ENCODE results near the gene VPREB3.
"Not testable (repeated sequence)": the region's sequence is repeated elsewhere in the genome, so short reads cannot be mapped to it uniquely, and the experiment has no call there.

VPREB3 gene

DNA sequence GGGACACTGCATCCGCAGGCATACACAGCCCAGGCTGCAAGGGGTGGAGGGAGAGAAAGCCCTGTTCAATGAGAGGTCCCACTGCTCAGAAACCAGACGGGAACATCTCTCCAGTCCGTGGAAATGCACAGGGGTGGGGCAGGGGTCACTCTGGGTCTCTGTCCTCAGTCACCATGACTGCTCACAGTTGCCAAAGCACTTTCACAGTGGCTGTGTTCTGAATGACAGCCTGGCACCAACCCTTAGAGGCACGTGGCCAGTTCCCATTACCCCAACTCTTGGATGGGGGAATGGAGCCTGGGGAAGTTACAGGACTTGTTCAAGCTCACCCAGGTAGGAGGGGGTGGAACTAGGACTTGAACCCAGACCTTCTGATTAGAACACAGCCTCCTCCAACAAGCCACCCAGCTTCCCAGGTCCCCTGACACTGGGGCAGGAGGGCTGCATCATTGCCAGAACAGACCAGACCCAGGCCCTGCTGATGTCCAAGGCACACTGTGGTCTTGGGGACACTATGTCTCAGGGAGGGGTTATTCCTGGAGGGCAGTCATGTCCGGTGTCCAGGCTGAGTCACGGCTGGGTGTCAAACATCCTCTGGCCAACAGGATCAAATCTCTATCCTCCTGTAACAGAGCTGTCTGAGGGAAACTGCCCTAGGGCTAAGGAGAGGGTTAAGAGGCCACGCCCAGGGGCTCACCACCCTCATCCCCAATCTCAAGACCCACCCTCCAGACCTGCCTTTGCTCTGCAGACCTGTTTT is 11.5 kb downstream of the VPREB3 start:
- no peak for DNase-seq (ENCODE audit: low read depth in 4 of 4, low spot score in 1 of 4)

DNA sequence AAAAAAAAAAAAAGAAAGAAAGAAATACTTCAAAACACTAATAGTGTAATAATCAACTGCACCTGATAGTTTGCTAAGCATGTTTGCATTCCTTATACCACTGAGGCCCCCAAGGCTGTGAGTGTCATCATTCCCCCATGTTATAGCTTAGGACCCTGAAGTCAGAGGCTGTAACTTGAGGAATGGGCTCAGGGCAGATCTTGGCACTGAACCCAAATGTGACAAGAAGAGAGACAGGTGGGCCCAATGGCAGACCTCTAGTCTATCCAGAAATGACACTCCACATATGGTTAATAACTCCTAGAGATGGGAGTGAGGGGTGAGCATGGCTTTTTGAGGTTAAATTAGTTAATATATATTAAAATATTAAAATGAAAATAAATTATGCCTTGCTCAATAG is 16.5 kb downstream of the VPREB3 start:
- DNase-seq (ENCODE audit: low read depth in 4 of 4, low spot score in 1 of 4): no peak

GRCh38 chr22:23728108-23728507 is 26.1 kb downstream of the VPREB3 start:
- not testable (repeated sequence) for DNase-seq (ENCODE audit: low read depth in 4 of 4, low spot score in 1 of 4)

GRCh38 chr22:23722724-23723123 is 31.5 kb downstream of the VPREB3 start:
- DNase-seq (ENCODE audit: low read depth in 4 of 4, low spot score in 1 of 4): no peak

DNA sequence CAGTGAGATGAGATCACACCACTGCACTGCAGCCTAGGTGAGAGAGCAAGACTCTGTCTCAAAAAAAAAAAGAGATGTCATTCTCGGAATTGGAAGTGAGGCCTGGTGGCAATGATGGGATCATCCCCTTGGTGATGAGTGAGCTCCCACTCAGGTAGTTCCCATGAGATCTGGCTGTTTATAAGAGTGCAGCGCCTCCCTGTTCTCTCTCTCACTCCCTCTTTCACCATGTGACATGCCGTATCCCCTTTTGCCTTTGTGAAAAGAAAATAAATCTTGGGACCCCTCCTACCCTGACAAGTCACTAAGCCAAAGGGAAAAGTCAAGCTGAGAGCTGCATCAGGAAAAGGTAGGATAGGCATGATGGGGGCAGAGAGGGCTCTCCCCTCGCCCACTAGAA is 32.1 kb downstream of the VPREB3 start:
- DNase-seq (ENCODE audit: low read depth in 4 of 4, low spot score in 1 of 4): no peak

GRCh38 chr22:23720855-23721254 is 33.4 kb downstream of the VPREB3 start:
- no peak for DNase-seq (ENCODE audit: low read depth in 4 of 4, low spot score in 1 of 4)

GRCh38 chr22:23718371-23719165 is 35.7 kb downstream of the VPREB3 start:
- DNase-seq (ENCODE audit: low read depth in 4 of 4, low spot score in 1 of 4): no peak

- DNase-seq (ENCODE audit: low read depth in 4 of 4, low spot score in 1 of 4): peak; percentile 67 to 72 (median 69)
These were observed 37.1 kb downstream of the VPREB3 start for GRCh38 chr22:23716811-23717801.

GRCh38 chr22:23715806-23716375 is 38.3 kb downstream of the VPREB3 start:
- no peak for DNase-seq (ENCODE audit: low read depth in 4 of 4, low spot score in 1 of 4)

DNA sequence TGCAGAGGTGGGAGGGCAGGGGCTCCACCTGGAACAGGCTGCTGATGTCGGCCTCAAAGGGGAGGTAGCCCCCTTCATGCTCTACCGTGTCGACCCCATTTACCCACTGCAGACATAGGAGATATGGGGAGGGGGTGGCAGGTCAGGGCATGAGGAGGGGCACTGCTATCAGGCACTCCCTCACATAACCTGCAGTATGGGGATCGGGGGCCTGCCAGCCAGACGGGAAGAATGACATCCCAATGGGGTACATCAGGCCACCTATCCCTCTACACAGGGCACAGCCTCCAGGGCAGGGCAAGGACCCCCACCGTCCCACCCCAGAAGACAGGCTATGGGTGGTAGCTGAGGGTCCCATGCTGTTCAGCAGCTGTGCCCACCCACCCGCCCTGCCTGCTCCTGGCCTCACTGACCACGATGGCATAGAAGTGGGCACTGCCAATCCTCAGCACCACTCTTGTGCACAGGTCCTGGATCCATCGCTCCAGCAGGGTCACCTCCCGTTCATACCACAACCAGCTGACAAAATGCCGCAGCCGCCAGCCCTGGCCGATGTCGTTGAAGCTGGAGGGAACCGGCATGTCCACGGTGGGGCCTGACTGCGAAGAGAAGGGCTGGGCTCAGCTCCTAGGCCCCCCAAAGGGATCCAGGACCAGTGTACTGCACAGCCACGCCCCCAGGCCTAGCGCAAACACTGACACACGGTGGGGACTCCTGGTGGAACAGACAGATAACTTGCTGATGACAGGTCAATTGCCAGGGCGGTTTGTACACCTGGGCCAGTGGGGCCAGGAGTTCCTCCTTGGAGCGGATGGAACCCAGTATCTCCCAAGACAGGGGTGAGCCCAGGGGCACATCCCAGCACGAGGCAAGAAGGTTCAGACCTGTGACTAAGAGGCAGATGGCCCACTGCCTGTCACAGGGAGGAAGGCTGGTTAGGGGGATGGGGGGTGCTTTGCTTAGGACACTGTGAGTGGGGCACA is 39.3 kb downstream of the VPREB3 start:
- DNase-seq (ENCODE audit: low read depth in 4 of 4, low spot score in 1 of 4): no peak

- no peak for DNase-seq (ENCODE audit: low read depth in 4 of 4, low spot score in 1 of 4)
These were observed 40.3 kb downstream of the VPREB3 start for GRCh38 chr22:23713696-23714595.

DNA sequence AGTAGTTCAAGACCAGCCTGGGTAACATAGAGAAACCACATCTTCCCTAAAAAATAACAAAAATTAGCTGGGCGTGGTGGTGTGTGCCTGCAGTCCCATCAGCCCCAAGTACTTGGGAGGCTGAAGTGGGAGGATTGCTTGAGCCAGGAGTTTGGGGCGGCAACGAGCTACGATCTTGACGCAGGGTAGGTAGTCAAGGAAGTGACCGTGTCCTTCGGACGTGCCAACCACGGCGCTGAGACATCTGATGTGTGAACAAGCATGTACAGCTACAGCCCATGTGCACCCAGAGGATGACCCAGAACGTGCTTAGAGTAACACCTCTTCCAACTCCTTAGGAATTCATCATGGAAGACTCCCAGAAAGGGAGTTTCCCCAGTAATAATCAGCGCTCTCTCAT is 42.0 kb downstream of the VPREB3 start:
- DNase-seq (ENCODE audit: low read depth in 4 of 4, low spot score in 1 of 4): no peak

GRCh38 chr22:23709107-23709506 is 45.1 kb downstream of the VPREB3 start:
- no peak for DNase-seq (ENCODE audit: low read depth in 4 of 4, low spot score in 1 of 4)

- no peak for DNase-seq (ENCODE audit: low read depth in 4 of 4, low spot score in 1 of 4)
These were observed 46.0 kb downstream of the VPREB3 start for GRCh38 chr22:23708270-23708669.

DNA sequence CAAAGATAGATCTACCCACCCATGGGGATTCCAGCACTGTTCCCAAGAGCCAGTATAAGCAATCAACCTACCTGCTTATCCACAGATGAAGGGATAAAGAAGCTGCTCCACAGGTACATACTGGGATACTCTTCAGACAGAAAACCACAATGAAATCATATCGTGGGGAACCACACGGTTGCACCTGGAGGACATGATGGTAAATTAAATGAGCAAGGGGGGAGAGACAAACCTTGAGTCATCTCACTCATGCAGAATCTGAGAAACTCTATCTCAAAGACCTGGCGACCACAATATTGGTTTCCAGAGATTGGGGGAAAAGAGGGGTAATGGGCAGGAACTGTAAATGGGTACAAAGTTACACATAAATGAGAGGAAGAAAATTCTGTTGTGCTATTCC is 48.9 kb downstream of the VPREB3 start:
- DNase-seq (ENCODE audit: low read depth in 4 of 4, low spot score in 1 of 4): no peak

GRCh38 chr22:23704829-23705228 is 49.4 kb downstream of the VPREB3 start:
- DNase-seq (ENCODE audit: low read depth in 4 of 4, low spot score in 1 of 4): no peak

DNA sequence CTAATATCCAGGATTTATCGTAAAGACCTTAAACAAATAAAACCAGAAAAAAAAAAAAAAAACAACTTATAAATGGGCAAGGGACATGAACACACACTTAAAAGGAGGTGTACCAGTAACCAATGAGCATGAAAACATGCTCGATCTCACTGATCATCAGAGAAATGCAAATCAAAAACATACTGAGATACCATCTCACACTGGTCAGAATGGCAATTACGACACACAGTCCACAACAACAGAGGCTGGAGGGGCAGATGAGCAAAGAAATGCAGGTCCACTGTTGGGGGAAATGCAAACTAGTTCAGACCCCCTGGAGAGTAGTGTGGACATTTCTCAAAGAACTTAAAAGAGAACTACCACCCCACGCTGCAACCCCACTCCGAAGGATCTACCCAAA is 50.2 kb downstream of the VPREB3 start:
- DNase-seq (ENCODE audit: low read depth in 4 of 4, low spot score in 1 of 4): no peak
